GM18517 (cell line): Measurements from ENCODE around the gene SYNE4.
"Not testable (repeated sequence)": the region's sequence is repeated elsewhere in the genome, so short reads cannot be mapped to it uniquely, and the experiment has no call there.

Experiments used
- ATAC-seq: cut with Tn5 transposase; IDR thresholded peaks from one replicate; pipeline ENCODE4 v1.9.1; 2021; ENCODE audit warnings: mild to moderate bottlenecking, moderate library complexity; ENCODE audit not compliant: unreplicated experiment

Gene SYNE4

DNA sequence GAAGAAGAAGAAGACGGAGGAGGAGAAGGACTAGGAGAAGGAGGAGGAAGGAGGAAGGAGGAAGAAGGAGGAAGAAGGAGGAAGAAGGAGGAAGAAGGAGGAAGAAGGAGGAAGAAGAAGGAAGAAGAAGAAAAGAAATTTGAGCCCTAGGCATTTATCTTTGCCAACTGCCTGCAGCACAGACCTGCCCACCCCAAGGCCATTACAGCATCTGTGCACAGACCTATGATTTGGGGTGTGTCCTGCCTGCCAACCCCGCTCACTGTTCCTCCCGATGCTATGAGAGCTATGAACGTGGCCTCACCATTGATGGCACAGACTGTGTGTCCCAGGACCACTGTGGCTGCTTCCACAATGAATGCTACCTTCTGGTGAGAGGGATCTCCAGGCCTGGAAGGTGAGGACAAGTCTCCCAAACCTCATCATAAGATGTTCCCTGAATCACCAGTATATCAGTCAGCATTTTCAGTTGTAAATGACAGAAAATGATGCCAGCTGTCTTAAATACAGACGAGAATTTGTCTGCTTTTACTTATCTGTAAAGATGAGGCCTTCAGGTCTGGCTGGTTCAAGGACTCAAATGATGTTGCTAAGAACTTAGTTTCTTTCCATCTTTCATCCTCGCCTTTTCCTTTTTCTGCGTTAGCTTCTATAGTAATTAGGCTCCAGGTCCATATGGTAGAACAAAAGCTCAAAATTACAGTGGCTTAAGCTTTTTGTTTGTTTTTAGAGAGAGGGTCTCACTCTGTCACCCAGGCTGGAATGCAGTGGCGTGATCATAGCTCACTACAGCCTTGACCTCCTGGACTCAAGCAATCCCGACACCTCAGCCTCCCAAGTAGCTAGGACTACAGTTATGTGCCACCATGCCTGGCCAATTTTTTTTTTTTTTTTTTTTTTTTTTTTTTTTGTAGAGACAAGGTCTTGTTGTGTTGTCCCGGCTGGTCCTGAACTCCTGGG is 17.6 kb downstream of the SYNE4 start:
- no peak for ATAC-seq

DNA sequence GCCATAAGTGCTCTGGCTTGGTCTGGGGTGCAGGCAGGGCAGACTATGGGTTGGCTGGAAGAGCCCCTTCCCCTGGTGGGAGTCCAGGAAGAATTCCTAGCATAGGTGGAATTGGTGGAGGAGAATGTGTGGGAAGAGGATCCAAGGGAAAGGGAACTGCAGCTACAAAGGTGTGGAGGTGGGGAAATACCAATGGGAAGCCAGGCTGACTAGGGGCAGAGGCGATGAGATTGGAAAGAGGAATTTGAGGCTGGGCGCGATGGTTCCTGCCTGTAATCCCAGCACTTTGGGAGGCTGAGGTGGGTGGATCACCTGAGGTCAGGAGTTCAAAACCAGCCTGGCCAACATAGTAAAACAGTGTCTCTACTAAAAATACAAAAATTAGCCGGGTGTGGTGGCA is 18.5 kb downstream of the SYNE4 start:
- ATAC-seq = no peak

DNA sequence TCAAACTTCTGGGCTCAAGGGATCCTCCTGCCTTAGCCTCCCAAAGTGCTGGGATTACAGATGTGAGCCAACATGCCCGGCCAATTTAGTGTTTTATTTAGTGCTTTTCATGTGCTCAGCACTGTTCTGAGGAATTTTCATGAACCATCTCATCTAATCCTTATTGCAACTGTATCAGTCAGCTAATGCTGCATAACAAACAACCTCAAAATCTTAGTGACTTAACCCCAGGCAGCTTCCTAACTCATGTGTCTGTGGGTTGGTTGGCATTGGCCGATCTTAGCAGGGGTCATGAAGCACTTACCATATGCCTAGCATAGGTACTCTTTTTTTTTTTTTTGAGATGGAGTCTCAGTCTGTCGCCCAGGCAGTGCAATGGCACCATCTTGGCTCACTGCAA is 19.8 kb downstream of the SYNE4 start:
- ATAC-seq = no peak

DNA sequence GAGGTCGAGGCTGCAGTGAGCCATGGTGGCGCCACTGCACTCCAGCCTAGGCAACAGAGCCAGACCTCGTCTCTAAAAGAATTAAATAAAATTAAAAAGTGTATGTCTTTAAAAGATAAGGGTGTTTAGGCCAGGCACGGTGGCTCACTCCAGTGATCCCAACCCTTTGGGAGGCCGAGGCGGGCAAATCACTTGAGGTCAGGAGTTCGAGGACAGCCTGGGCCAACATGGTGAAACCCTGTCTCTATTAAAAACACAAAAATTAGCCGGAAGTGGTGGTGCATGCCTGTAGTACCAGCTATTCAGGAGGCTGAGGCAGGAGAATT is 21.1 kb downstream of the SYNE4 start:
- ATAC-seq = no peak

DNA sequence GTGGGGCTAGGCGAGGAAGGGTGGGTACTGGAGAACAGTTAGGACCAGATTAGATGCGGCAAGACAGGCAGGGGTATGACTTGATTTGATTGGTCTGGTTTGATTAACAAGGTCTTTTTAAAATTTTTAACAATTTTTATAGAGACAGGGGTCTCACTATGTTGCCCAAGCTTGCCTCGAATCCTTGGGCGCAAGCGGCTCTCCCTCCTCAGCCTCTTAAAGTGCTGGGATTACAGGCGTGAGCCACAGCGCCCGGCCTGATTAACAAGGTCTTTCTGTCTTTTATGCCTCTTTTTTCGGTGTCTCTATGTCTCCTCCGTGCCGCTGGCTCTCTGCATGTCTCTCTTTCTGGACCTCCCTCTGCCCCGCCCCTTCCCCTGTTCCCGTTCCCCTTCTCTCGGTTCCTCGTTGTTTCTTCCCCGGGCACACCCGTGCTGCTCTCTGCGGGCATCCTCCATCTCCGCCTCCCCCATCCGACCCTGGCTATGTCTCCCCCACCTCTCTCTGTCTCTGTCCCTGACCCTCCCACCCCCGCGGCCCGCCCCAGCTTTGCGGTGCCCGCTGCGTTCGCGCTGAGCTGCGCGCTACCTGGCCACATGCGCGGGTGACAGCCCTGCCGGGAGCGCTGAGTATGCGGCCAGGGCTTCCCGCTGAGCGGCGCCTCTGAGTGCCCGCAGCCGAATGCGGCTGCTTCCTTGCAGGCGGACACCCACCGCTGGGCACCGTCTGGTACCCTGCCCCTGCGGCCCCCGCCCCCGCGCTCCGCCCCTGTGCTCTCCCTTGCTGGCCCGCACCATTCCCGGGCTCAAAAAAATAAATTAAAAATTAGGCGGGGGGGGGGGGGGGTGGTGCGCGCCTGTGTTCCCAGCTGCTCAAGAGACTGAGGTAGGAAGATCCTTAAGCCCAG is 21.7 kb downstream of the SYNE4 start:
- ATAC-seq = no peak

DNA sequence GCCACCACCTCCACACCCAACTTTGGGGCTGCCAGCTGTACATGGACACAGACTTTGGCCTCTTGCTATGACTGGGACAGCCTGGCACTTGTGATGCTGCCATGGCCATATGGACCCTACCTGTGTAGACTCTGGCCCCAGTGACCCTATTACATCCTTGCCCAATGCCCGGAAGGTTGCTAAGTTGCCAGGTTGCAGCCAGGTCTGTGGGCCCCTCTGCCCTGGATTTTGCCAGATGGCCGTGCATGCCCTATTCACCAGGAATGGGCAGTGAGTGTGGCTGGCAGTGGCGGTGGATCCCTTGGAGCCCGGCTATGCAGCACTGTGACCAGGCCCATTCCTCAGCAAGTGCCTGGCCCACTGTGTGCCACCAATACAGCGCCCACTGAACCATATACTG is 22.5 kb downstream of the SYNE4 start:
- ATAC-seq = no peak

DNA sequence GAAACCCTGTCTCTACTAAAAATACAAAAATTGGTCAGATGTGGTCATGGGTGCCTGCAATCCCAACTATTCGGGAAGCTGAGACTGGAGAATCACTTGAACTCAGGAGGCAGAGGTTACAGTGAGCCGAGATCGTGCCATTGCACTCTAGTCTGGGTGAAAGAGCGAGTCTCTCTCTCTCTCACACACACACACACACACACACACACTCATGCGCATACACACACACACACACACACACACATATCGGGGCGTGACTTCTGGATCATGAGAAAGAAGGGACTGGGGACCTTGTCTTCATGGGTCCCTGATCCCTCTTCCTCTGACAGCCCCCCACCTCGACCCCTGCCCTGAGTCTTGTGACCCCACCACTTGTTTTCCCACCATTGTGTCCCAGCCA is 25.4 kb downstream of the SYNE4 start:
- ATAC-seq = no peak

DNA sequence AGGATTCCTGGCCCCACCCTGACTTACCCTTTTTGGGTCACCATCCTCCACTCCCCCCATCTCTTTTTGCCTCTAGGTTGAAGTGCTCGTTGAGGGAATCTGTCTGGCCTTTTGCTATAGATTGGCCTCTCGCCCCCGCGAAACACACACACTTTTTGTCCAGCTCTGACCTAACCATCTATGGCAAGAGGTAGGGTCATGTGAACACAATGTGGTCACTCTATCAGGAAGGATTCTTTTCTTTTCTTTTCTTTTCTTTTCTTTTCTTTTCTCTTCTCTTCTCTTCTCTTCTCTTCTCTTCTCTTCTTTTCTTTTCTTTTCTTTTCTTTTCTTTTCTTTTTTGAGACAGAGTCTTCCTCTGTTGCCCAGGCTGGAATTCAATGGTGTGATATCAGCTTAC is 27.6 kb downstream of the SYNE4 start:
- ATAC-seq = not testable (repeated sequence)

DNA sequence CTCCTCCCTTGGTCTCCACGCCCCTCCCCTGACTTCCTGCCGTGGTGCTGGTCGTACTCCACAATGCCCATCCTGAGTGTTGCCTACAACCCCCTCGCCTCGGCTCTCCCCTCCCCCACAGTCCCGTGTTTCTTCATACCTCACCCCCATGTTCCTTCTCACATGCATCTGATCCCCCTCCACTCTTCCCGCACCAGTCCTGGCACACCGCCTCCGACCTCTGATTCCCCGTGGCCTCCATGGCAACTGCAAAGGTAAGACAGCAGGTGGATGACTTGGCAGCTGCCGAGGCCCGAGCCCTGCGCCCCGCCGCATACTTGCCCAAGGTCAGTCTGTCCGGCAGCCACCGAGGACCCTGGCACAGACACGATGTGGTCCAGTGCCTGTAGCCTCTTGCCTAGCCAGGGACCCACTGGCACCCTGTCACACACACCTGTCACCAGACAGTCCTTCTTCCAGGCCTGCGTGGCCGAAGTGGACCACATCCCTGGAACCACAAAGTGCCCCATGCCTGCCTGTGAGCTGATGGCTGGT is 29.7 kb downstream of the SYNE4 start:
- ATAC-seq = no peak

DNA sequence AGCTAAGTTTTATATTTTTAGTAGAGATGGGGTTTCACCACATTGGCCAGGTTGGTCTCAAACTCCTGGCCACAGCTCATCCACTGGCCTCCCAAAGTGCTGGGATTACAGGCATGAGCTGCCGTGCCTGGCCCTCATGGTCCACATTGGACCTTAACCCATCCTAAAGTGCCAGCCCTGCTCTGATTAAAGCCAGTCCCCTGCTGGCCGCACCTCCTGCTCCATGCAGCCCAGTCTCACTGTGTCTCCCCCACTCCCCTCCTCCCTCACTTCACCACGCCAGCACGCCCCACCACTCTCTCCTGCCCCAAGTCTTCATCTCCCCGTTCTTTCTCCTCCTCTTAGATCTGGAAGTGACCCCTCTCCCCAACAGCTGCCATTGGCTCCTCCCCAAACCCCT is 30.3 kb downstream of the SYNE4 start:
- ATAC-seq = no peak

DNA sequence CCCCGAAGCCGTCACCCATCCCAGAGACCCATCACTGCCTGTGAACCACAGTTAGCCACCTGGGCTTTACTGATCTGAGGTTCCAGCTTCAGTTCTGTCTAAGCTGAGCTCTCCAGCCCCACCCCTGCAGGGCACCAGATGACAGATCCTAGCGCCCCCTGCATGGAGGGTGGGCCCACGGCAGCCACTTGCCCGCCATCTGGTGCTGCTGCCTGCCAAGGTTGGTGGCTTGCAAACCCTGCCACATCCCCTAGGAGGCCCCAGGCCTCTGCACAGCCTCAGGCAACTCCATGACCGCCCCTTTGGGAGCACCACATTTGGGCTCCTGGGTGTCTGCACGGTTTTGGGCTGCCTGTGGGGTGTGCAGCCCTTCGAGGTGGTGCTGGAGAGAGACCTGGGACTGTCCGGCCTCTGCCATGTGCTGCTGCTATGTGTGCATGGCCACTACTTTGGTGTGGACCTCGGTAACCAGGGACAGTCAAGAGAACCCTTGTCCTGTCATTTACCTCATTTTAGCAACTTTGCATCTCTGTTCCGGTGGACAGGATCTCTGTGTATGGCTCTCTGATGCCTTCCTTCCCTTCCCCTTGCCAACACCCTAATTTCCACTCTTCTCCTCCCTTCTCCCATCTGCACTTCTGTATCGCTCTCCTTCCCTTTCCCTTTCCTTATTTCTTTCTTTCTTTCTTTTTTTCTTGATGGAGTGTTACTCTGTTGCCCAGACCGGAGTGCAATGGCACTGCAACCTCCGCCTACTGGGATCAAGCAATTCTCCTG is 31.0 kb downstream of the SYNE4 start:
- ATAC-seq = no peak

DNA sequence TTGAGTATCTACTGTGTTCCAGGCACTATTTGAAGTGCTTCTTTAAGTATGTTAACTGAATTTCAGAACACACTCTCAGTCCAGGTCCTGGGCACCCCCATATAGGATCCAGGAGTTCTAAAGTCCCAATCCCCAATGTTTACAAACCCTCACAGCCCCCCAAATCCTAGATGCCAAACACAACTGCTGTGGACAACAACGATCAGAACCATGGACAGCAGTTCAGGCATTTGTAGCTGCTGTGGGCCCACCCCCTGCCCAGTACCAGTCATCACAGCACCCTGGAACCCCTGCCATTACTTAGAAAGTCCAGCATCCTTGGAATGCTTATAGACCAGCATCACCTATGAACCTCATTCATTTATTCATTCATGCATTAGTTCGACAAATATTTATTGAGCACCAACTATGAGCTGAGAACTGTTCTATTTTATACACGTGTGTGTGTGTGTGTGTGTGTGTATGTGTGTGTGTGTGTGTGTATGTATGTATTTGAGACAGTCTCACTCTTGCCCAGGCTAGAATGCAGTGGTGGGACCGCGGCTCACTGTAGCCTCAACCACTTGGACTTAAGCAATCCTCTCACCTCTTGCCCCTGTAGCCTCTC is 32.9 kb downstream of the SYNE4 start:
- ATAC-seq = no peak

DNA sequence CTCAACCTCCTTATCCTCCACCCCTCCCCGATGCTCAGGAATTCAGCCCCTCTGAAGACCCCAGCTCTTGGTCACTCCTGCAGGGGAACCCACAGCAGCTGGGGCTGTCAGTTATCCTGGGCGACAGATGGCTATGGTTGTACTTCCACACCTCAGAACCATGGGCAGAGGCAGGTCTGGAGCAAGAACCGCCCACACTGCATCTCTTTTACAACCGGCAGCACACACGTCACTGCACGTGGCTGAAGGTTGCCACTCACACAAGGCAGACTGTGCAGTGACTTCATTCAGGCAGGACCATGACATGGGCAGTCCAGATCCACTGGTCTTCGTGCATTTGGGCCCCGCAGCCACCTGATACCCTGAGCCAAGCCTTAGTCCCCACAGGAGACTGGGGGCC is 35.1 kb downstream of the SYNE4 start:
- no peak for ATAC-seq

DNA sequence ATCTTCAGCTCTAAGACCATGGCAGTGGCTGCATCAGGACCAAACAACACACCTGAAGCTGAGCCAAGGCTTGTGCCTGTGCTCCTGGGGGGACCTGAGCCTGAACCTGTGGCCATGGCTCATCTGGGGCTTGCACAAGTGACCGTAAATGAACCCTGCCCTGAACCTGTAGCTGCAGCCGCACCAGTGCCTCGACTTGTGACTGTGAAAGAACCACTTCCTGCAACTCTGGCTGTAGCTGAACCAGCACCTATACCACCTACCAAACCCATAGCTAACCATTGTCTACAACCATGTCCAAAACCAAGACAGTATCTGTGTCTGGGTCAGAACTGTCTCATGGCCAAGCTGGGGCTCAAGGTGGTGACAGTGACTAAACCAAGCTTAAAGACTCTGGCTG is 41.8 kb downstream of the SYNE4 start:
- no peak for ATAC-seq

DNA sequence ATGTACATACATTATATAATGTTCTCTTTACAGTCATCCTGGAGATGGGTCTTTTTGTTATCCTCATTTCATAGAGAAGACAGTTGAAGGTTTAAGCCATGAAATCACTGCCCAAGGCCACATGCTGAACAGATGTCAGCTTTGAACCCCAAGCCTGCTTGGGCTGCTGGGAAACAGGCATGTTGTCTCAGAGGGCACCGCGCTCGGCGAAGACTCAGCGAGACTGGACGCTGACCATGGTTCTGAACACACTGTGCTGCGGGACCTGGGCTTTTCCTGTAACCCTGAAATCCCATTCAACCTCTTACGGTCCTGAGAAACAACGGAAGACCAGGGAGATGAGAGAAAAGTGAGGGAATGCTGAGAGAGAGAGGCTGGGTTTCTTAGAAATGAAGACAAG is 45.1 kb downstream of the SYNE4 start:
- ATAC-seq = no peak

DNA sequence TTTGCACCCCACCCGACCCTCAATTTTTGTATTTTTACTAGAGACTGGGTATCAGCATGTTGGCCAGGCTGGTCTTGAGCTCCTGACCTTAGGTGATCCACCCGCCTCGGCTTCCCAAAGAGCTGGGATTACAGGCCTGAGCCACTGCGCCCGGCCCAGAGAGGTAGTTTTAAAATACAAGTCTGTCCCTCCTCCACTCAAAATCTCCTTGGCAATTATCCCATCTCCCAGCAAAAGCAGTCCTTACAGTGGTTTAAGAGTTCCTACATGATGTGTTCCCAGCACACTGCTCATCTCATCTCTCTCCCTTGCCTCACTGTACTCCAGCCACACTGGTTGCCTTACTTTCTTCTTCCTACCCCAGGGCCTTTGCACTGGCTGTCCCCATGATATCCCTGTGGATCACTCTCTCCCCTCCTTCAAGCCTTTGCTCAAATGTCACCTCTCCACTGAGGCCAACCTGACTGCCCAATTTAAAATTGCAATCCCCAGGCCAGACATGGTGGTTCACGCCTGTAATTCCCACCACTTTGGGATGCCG is 48.1 kb downstream of the SYNE4 start:
- no peak for ATAC-seq

DNA sequence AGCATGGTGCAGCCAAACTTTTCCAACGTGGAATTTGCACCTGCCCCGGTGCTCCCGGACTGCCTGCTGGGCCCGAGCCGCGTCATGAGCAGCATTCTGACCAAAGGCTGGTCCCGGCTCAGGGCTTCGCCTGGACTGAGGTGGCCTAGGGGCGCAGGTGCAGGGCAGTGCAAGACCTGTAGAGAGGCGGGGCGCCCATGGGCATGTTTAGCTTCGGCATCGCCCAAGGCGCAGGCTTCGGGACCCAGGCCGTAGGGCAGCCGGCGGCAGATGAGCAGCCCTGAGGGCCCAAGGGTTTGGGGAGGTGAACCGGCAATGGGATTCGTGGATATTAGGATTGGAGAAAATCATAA is 48.7 kb downstream of the SYNE4 start:
- ATAC-seq = no peak

DNA sequence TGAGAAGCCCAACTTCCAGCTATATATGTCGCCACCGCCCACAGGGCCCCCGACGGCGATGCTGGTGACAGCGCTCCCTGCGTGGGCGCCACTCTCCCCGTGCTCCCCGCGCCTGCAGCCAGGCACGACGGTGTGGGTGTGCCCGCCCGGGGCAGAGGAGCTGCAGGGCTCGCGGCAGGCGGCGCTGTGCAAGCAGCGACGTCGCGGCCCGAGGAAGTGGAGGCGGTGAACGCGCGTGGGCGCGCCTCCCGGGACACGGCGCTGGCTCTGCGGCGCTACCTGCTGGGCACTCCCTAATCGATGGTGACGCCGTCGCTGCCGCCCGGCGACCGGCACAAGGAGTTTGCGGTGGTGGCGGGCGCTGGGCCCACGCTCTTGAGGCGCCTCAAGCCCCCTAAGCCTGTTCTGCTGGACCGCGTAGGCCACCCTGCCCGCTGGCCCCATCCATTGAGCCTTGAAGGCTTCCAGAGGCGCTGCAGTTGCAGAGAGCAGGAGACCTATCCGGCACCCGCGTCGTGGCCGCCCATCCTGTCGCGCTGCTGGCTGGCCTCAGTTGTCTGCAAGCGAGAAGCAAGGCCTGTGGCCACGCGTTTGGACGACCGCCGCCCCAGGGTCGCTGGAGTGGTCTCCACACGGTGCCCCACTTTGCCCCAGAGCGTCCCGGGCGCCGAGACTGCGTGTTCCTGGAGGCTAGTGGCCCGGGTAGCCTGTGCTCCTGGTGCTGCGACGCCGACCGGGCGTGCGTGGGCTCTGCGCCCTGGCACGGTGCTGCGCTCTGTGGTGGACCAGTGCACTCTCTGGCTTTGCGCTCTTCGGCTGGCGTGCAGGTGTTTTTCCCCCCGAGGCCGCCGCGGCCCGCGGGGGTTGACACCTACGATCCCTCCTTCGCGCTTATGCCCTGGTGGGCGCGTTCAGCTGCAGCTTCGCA is 49.3 kb downstream of the SYNE4 start:
- no peak for ATAC-seq

DNA sequence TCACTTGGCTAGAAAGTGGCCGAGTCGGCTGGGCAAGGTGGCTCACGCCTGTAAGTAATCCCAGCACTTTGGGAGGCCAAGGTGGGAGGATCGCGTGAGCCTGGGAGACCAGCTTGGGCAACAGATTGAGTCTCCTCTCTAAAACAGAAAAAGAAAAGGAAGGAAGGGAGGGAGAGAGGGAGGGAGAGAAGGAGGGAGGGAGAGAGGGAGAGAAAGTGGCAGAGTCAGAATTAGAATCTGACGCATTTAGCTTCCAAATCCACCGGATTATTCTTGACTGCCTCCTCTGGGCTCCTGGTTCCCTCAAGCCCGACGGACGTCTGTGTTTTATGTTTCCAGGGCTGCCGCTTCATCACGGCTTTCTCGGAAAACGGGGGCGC is 50.0 kb downstream of the SYNE4 start:
- ATAC-seq = no peak
